Activated naive CD8-positive, alpha-beta T cell treated with anti-CD3 and anti-CD28 coated beads for 36 hours (primary cell): ENCODE results near the gene LBR. TPM values are rescaled to one million over a fixed set of nuclear protein-coding genes. Genes with fewer than 3 reads are reported as not detected.
"Not testable (repeated sequence)": the region's sequence is repeated elsewhere in the genome, so short reads cannot be mapped to it uniquely, and the experiment has no call there.

Source experiments
- DNase-seq: peaks from one replicate; pipeline ENCODE4 v3.0.0; 2021
- H3K27ac Mint-ChIP-seq: one replicate; pipeline ENCODE4 v1.8.0; 2022; ENCODE audit warnings: mild to moderate bottlenecking, moderate library complexity, mixed read lengths
- H3K27me3 Mint-ChIP-seq: one replicate; pipeline ENCODE4 v1.8.0; 2022; ENCODE audit warnings: mild to moderate bottlenecking, mixed read lengths
- H3K36me3 Mint-ChIP-seq: one replicate; pipeline ENCODE4 v1.8.0; 2021; ENCODE audit warnings: mild to moderate bottlenecking, mixed read lengths
- H3K4me1 Mint-ChIP-seq: one replicate; pipeline ENCODE4 v1.8.0; 2021; ENCODE audit warnings: mixed read lengths
- H3K4me3 Mint-ChIP-seq: one replicate; pipeline ENCODE4 v1.8.0; 2022; ENCODE audit warnings: mild to moderate bottlenecking, moderate library complexity, mixed read lengths
- H3K9me3 Mint-ChIP-seq: one replicate; pipeline ENCODE4 v1.8.0; 2022; ENCODE audit warnings: mixed read lengths
- total RNA-seq, 2 experiments: library from RNA; stranded (reverse); gene quantifications; one replicate each; pipeline ENCODE4 v1.2.3, GENCODE V29; 2021

Gene LBR
- total RNA-seq, 2 experiments from 2014 or later, result 128 to 140 TPM

DNA sequence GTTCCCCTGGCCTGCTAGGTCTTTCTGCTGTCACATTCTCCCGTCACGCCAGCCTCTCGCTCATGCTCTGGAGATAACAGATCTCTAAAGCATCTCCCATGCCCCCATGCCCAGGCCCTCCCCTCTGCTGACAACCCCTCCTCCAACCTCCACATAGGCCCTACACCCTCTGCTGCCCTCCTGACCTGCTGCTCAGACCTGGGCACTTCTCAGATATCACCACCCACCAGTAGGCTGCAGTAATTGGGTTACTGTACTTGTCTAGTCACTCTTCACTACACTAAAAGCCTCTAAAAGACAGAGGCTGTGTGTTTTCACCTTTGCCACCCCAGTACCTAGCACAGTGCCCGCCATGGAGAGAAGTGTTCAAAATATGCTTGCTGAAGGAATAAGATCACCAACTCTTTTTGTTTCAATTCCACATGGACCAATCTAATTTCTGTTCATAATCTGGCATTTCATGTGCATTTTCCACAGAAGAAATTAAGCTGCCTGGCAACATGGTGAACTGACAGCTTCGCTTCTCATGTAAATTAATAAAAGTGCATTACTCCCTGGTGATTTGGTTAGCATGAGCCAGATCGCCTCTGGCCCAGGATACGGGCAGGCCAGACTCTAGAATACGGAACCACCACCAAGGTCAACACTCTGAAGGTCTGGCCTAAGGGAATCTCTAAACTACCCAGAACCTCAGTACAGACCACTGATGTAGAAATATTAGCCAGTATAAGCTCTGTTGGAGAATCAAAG, 20.7 kb downstream of the LBR start:
- peak overlapping the region; percentile 29 for H3K27ac Mint-ChIP-seq
- H3K9me3 Mint-ChIP-seq, result no peaks in the 10 kb centered on the region
- no peak for DNase-seq
- no peak overlapping the region for H3K4me3 Mint-ChIP-seq
- peaks cover 5% of the 10 kb centered on the region for H3K4me1 Mint-ChIP-seq
- peaks cover 33% of the 10 kb centered on the region for H3K36me3 Mint-ChIP-seq
- H3K27me3 Mint-ChIP-seq, result no peaks in the 10 kb centered on the region

DNA sequence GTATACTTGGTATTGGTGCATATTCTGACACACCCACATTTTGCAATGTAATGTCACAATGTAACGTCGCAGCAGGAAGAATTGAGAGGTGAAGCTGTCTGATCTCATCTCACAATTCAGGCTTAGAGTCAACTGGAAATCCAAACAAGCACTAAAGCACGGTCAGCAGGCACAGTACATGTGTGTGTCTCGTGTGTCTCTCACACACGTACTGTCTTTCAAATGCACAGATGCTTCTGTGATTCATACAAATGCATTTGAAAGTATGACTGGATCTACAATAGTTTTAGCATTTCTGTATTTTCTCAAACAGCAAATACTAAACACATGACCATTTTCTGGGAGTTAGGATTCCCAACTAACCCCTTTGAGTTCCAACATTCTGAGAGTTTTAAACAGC, 26.9 kb downstream of the LBR start:
- DNase-seq, result no peak
- Mint-ChIP-seq H3K4me1 (peaks cover 15% of the 10 kb centered on the region), H3K4me3 (no peak overlapping the region), H3K27ac (no peak overlapping the region), H3K36me3 (peaks cover 44% of the 10 kb centered on the region), H3K27me3 (no peaks in the 10 kb centered on the region), H3K9me3 (peaks cover 1% of the 10 kb centered on the region)

DNA sequence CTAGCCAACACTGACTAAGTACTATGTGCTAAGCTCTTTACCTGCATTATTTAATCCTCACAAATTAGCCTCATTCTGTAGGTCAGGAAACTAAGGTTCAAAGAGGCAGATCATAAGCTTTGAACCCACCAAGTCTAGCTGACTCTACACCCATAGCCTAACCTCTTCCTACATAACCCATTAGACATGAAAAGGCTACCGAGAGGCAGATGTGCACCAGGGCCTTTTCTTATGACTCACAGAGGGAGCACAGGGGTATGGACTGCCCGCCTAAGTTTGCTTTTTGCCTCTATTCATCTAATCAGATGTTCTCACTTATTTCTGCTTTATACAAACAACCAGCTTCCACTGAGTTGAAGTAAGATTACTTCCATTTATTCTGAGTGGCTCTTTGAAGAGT, 31.5 kb downstream of the LBR start:
- H3K27ac Mint-ChIP-seq, result peak overlapping the region; percentile 38
- peaks cover 1% of the 10 kb centered on the region for H3K9me3 Mint-ChIP-seq
- H3K36me3 Mint-ChIP-seq, result peaks cover 36% of the 10 kb centered on the region
- no peaks in the 10 kb centered on the region for H3K27me3 Mint-ChIP-seq
- H3K4me1 Mint-ChIP-seq, result peaks cover 12% of the 10 kb centered on the region
- H3K4me3 Mint-ChIP-seq, result no peak overlapping the region
- DNase-seq, result no peak

DNA sequence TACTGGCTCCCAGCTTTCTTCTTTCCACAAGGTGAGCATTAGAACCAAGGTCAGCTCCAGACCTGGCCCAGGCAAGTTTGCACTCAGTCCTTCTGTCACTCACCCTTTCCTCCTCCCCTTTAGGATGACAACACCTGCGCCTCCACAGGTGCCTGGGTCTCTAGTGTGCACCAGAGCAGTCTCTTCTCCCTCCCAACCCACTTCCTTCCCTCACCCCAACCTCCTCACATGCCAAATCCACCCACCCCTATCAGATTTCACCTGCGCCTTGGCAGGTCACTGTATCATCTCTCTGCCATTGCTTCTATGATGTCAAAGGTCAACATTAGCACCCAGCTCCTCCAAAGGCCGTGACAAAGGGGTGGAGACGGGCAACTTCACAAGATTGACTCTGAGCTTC, 38.0 kb downstream of the LBR start:
- Mint-ChIP-seq H3K9me3 (no peaks in the 10 kb centered on the region), H3K4me1 (no peaks in the 10 kb centered on the region), H3K27me3 (no peaks in the 10 kb centered on the region), H3K36me3 (no peaks in the 10 kb centered on the region), H3K4me3 (no peak overlapping the region), H3K27ac (no peak overlapping the region)
- no peak for DNase-seq

DNA sequence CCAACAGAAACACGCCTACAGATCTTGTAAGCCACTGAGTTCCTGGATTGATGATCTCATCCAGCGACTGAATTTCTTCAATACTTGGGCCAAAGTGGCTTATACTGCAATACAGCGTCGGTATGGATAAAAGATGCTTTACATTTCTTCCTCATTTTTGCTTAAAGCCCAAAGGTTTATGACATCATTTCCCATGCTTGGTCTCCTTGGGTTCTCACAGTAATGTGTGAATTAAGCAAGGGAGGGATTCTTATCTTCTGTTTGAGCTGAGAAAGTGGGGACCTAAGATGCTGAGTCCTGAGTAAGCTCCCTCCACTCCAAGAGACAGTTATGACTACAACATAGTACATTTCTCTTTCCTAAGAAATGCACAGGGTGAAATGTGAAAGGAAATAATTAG, 39.5 kb downstream of the LBR start:
- peaks cover 6% of the 10 kb centered on the region for H3K36me3 Mint-ChIP-seq

DNA sequence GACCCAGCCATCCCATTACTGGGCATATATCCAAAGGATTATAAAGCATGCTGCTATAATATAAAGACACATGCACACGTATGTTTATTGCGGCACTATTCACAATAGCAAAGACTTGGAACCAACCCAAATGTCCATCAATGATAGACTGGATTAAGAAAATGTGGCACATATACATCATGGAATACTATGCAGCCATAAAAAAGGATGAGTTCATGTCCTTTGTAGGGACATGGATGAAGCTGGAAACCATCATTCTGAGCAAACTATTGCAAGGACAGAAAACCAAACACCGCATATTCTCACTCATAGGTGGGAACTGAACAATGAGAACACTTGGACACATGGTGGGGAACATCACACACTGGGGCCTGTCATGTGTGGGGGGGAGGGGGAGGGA, 41.0 kb downstream of the LBR start:
- H3K36me3 Mint-ChIP-seq, H3K4me3 Mint-ChIP-seq, H3K4me1 Mint-ChIP-seq: not testable (repeated sequence)

More for the DNA sequence above, 39.5 kb downstream of the LBR start:
- no peaks in the 10 kb centered on the region for H3K9me3 Mint-ChIP-seq
- H3K27ac Mint-ChIP-seq, result no peak overlapping the region
- no peak overlapping the region for H3K4me3 Mint-ChIP-seq
- H3K4me1 Mint-ChIP-seq, result no peaks in the 10 kb centered on the region
- DNase-seq, result no peak
- no peaks in the 10 kb centered on the region for H3K27me3 Mint-ChIP-seq

DNA sequence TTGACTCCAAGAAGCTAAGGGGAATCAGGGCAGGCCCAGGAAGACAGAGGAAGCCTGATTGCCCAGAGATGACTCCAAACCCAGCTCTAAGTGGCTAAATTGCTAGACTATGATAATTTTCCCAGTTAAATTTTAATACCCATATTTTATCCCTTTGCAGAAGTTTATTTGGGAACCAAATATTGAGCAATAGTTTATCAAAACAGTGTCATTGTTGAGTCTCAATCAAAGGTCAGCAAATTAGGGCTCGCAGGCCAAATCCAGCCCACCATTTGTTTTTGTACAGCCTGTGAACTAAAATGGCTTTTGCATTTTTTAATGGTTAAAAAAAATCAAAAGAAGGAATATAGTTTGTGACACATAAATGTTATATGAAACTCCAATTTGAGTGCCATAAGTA, 47.1 kb downstream of the LBR start:
- no peak overlapping the region for H3K27ac Mint-ChIP-seq
- no peak for DNase-seq
- H3K4me3 Mint-ChIP-seq, result no peak overlapping the region
- H3K27me3 Mint-ChIP-seq, result no peaks in the 10 kb centered on the region
- no peaks in the 10 kb centered on the region for H3K9me3 Mint-ChIP-seq
- H3K4me1 Mint-ChIP-seq, result no peaks in the 10 kb centered on the region
- peaks cover 6% of the 10 kb centered on the region for H3K36me3 Mint-ChIP-seq

More for the DNA sequence above, 41.0 kb downstream of the LBR start:
- H3K27ac Mint-ChIP-seq, H3K9me3 Mint-ChIP-seq, DNase-seq, H3K27me3 Mint-ChIP-seq: not testable (repeated sequence)

DNA sequence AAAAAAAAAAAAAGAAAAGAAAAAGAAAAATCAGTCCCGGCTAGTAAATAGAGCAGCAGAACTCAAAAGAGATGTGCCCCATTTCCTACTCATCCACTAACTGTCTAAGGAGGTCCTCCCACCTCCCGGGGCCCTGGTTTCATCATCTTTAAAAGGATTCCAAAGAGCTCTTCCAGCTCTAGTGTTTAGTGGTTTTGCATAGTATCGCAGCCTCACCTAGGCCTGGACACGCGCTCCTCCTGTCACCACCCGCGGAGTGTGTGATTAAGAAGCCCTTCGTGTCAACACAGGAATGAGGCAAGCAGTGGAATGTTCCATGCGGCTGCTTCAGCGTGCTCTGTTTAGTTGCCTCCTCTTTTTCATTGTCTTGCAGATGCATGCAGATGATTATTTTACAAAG, 49.0 kb downstream of the LBR start:
- no peaks in the 10 kb centered on the region for H3K9me3 Mint-ChIP-seq
- H3K27me3 Mint-ChIP-seq, result no peaks in the 10 kb centered on the region
- no peak overlapping the region for H3K4me3 Mint-ChIP-seq
- H3K36me3 Mint-ChIP-seq, result no peaks in the 10 kb centered on the region
- DNase-seq, result no peak
- H3K4me1 Mint-ChIP-seq, result no peaks in the 10 kb centered on the region
- no peak overlapping the region for H3K27ac Mint-ChIP-seq

DNA sequence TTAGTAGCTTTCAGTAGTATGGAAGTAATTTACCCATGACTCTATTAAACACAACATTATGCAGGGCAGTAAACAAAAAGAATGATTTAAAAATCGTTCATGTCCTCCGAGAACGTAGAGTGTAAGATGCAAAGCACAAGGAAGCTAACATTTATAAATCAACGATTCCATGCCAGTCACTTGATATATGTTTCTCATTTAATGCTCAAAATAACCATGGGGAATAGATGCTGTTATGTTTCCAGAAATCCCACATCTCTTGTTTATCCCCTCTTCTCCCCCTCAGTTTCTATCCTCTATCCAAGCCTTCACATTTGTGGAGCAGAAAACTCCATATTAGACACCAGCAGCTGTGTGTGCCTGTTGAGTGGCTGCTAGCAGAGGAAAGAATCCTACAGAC, 52.8 kb downstream of the LBR start:
- Mint-ChIP-seq H3K4me3 (no peak overlapping the region), H3K9me3 (no peaks in the 10 kb centered on the region), H3K36me3 (no peaks in the 10 kb centered on the region), H3K27ac (no peak overlapping the region), H3K27me3 (no peaks in the 10 kb centered on the region), H3K4me1 (no peaks in the 10 kb centered on the region)
- DNase-seq, result no peak

DNA sequence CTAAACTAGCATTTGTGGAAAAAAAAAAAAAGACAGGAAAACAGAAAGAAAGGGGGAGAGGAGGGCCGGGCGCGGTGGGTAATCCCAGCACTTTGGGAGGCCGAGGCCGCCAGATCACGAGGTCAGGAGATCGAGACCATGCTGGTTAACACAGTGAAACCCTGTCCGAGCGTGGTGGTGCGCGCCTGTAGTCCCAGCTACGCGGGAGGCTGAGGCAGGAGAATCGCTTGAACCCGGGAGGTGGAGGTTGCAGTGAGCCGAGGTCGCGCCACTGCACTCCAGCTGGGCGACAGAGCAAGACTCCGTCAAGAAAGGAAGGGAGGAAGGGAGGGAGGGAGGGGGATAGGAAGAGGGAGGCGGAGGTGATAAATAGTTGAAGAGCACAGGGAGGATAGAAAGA, 54.7 kb downstream of the LBR start:
- H3K4me1 Mint-ChIP-seq, result no peaks in the 10 kb centered on the region
- no peaks in the 10 kb centered on the region for H3K27me3 Mint-ChIP-seq
- no peaks in the 10 kb centered on the region for H3K36me3 Mint-ChIP-seq
- no peak overlapping the region for H3K4me3 Mint-ChIP-seq
- H3K27ac Mint-ChIP-seq, result no peak overlapping the region
- no peak for DNase-seq
- no peaks in the 10 kb centered on the region for H3K9me3 Mint-ChIP-seq

DNA sequence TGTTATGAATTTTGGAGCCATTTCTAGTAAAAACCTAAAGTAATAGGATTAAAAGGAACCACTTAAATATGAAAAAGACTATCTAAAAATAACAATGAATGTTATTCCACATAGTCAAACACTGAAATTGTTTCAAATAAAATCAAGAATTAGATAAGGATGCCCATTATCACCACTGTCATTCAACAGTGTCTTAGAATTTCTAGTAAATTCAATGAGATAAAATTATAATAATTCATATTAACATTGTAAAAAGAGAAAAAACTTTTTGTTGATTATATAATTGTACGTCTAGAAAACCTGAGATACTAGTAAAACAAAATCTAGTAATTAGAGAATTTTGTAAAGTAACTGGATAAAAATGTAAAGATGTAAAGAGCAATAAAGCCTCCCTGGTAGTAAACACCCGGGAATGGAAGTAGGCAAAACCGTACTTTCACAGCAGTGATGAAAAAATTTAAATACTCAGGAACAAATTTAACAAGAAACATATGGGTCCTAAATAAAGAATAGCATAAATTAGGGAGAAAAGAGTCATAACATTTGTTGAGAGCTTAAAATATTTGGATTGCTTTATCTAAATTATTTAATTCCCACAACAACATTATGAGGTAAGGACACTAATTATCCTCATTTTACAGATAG, 56.4 kb downstream of the LBR start:
- H3K36me3 Mint-ChIP-seq, result no peaks in the 10 kb centered on the region
- H3K9me3 Mint-ChIP-seq, result no peaks in the 10 kb centered on the region
- H3K27ac Mint-ChIP-seq, result no peak overlapping the region
- H3K27me3 Mint-ChIP-seq, result no peaks in the 10 kb centered on the region
- H3K4me3 Mint-ChIP-seq, result no peak overlapping the region
- no peak for DNase-seq
- no peaks in the 10 kb centered on the region for H3K4me1 Mint-ChIP-seq

DNA sequence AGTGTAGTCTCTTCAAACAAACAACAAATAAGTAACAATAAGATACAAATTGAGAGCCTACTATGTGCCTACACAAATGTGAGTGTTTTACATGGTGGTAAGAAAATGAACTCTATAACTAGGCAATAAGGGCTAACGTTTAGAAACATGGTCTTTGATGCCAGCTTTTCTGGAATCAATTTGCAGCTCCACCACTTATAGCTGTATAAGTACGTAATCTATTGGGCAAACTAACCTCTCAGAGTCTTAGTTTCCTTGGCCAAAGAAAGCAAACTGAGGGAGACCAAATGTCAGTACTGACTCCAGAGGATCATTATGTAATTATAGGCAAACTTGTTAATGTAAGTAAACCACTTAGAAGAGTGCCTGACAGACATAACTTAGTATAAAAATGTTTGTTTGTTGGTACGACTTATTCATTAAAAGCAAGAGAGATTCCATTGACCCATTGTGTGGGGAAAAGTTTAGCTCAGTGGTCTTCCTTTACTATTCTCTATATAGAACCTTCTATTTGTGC, 59.7 kb downstream of the LBR start:
- Mint-ChIP-seq H3K9me3 (no peaks in the 10 kb centered on the region), H3K4me3 (no peak overlapping the region), H3K27ac (no peak overlapping the region), H3K27me3 (peaks cover 13% of the 10 kb centered on the region), H3K36me3 (no peaks in the 10 kb centered on the region), H3K4me1 (no peaks in the 10 kb centered on the region)
- no peak for DNase-seq

DNA sequence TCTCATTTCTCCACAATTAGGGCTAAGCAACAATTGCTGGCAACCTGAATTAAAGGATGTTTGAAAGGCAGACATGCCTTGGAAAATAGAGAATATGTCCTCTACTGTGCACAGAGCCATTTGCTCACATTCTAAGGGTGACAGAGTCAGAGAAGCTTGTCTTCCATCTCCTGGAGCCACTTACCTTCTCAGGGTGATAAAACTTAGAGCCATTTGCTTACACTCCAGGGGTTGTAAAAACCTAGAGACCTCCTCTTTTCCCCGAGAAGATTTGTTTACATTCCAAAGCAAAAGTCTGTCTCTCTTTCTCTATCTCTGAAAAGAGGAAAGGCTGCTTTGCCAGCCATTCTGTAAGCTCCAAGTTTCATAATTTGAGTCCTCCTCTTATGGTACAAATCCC, 61.3 kb downstream of the LBR start:
- Mint-ChIP-seq H3K36me3 (no peaks in the 10 kb centered on the region), H3K27me3 (peaks cover 13% of the 10 kb centered on the region), H3K4me3 (no peak overlapping the region), H3K4me1 (no peaks in the 10 kb centered on the region), H3K27ac (no peak overlapping the region), H3K9me3 (no peaks in the 10 kb centered on the region)
- DNase-seq, result no peak

DNA sequence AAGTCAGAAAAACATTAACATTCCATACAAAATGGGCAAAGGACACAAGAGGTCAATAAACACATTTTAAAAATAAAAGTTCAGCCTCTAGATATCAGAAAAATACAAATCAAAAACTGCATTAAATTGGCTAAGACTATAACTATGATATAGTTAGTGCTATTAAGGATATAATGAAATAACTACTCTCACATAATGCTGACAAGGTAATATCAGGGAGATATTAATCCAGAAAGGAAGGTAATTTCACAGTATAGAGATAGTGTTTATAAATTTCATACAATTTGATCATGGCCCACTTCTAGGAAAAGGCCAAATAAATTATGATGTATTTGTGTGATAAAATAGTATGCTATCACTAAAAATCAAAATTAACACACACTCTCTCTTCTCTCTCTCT, 61.8 kb downstream of the LBR start:
- Mint-ChIP-seq H3K9me3 (no peaks in the 10 kb centered on the region), H3K4me3 (no peak overlapping the region), H3K36me3 (no peaks in the 10 kb centered on the region), H3K27ac (no peak overlapping the region), H3K27me3 (peaks cover 13% of the 10 kb centered on the region), H3K4me1 (no peaks in the 10 kb centered on the region)
- DNase-seq, result no peak

DNA sequence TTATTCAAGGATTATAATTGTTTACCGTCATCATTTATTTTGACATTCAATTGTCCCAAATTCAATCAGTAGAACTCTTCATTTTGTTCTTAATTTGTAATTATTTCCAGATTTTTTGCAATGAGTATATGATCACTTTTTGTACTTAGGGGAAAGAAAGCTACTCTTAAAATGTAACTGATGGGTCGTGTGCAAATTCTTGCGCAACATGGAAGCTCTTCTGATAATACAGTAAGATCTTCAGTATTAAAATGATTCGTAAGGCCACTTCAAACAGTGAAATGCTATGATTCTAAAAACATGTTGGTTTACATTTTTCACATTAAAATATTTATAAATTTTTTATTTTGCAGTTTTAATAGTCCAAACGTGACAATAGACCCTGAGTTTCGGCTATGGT, 63.4 kb downstream of the LBR start:
- H3K27me3 Mint-ChIP-seq, result peaks cover 13% of the 10 kb centered on the region
- H3K4me1 Mint-ChIP-seq, result no peaks in the 10 kb centered on the region
- no peaks in the 10 kb centered on the region for H3K36me3 Mint-ChIP-seq
- no peak for DNase-seq
- no peak overlapping the region for H3K27ac Mint-ChIP-seq
- no peaks in the 10 kb centered on the region for H3K9me3 Mint-ChIP-seq
- H3K4me3 Mint-ChIP-seq, result no peak overlapping the region

DNA sequence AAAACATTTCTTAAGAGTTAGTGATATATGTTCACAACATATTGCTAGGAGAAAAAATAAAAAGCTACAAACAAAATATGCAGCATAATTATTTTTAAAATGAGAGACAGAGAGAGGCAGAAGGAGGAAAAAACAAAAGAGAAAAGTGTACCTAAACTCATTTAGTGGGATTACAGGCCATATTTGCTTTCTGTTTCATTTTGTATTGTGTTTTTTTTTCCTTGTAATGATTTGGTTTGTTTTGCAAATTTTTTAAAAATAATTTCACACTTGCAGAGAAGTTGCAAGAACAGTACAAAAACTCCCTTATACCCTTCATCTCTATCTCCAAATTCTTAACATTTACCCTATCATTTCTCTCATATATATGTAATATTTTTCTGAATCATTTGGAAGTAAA, 65.0 kb downstream of the LBR start:
- DNase-seq, result no peak
- H3K36me3 Mint-ChIP-seq, result no peaks in the 10 kb centered on the region
- no peak overlapping the region for H3K4me3 Mint-ChIP-seq
- peaks cover 19% of the 10 kb centered on the region for H3K27me3 Mint-ChIP-seq
- no peaks in the 10 kb centered on the region for H3K4me1 Mint-ChIP-seq
- H3K9me3 Mint-ChIP-seq, result no peaks in the 10 kb centered on the region
- no peak overlapping the region for H3K27ac Mint-ChIP-seq
